GM10266 (cell line): ENCODE measurements around the gene POGLUT3.
A peak's percentile ranks its signal among the peaks of the same experiment; 100 is the strongest.

Experiments used
- DNase-seq: peaks from one replicate; pipeline ENCODE4 v3.0.0; 2012; ENCODE audit errors: extremely low spot score
- TF ChIP-seq, protein P1 (sequence below): IDR thresholded peaks from 2 replicates; pipeline ENCODE4 v1.5.1; 2012; ENCODE audit warnings: mild to moderate bottlenecking, low read depth; ENCODE audit not compliant: control insufficient read depth, insufficient read depth; ENCODE audit errors: missing control alignments

Gene POGLUT3

DNA sequence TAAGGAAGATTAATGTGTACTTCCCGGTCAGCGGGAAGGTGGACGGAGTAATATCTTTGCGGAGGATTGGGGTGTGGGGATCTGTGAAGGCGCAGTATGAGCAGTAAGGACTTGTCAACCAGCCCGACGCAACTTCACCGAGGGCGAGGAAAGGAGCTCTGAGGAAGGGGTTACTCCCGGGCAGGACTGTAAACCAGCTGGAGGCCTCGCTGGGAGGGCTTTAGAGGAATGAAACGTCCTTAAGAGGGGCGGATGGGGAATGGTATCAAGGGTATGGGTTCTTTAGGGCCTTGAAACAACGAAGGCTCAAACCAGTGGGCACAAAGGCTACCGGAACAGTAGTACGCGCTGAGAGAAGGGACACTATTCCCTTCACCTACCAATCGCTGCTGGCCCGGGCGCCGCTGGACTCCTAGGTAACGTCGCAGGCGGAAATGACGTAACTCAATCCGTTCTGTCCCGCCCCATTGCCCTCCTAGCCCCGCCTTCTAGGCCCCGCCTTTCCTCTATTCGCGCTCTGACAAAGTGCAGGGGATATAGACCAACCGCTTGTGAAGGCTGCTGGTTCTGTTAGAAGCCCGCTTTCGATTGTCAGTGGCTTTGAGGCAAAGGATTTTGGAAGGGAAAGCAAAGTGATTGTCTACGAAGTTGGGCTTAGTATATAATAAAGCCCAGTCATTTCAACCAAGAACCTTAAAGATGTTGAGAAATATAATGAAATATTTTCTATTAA lies 30.9 kb downstream of the POGLUT3 start, which contains the start of gene C11orf65:
Gene C11orf65 (minus strand): TSS at position 439 of the 733 bp plus-strand sequence. CDS start 5,970 bp downstream, outside the sequence.
- DNase-seq: peak; percentile 86
- TF ChIP-seq, protein P1, sequence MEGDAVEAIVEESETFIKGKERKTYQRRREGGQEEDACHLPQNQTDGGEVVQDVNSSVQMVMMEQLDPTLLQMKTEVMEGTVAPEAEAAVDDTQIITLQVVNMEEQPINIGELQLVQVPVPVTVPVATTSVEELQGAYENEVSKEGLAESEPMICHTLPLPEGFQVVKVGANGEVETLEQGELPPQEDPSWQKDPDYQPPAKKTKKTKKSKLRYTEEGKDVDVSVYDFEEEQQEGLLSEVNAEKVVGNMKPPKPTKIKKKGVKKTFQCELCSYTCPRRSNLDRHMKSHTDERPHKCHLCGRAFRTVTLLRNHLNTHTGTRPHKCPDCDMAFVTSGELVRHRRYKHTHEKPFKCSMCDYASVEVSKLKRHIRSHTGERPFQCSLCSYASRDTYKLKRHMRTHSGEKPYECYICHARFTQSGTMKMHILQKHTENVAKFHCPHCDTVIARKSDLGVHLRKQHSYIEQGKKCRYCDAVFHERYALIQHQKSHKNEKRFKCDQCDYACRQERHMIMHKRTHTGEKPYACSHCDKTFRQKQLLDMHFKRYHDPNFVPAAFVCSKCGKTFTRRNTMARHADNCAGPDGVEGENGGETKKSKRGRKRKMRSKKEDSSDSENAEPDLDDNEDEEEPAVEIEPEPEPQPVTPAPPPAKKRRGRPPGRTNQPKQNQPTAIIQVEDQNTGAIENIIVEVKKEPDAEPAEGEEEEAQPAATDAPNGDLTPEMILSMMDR: peak; percentile 3

DNA sequence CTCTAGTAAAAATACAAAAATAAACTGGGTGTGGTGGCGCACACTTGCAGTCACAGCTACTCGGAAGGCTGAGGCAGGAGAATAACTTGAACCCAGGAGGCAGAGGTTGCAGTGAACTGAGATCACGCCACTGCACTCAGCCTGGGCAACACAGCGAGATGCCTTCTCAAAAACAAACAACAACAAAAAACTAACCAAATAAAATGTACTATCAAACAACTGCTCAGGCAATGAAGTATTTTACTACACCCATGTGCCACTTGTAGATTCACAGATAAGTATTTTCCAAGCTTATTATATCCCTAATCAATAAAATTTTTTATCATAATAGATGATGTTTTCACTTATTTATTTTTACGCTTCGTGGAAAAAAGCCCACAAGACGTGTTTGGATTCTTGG lies 31.8 kb downstream of the POGLUT3 start:
- TF ChIP-seq, protein P1: no peak
- DNase-seq: no peak

DNA sequence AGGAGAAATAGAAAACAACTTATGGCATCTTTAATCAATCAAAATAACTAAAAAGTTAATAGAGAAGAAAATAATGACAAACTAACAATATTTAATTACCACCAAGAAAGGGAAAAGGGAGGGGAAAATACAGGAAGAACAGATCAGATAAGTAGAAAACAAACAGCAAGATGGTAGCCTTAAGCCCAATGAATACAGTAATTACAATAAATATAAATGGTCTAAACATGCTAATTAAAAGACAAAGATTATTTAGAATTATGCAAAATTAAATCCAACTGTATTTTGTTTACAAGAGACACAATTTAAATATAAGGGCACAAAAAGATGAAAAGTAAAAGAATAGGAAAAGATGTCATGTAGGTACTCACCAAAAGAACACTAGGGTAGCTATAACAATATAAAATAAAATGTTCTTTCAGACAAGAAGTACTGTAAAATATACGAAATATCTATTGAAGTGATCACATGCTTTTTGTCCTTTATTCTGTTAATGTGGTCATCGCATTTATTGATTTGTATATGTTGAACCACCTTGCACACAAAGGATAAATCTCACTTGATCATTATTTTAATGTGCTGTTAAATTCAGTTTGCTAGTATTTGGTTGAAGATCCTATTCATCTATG lies 44.9 kb downstream of the POGLUT3 start:
- TF ChIP-seq, protein P1: no peak

More for the DNA sequence above, 44.9 kb downstream of the POGLUT3 start:
- DNase-seq: no peak
